Activated CD8-positive, alpha-beta memory T cell treated with anti-CD3 and anti-CD28 coated beads for 4 hours (primary cell): ENCODE measurements around the gene GOPC.
"Not testable (repeated sequence)": the region's sequence is repeated elsewhere in the genome, so short reads cannot be mapped to it uniquely, and the experiment has no call there.

Experiments used
- DNase-seq, 2 donors: peaks; one replicate each; pipeline ENCODE4 v3.0.0-alpha.2; 2020; ENCODE audit warnings: low read depth in 2 of 2

The GOPC gene

GRCh38 chr6:117548797-117549301, 53.5 kb downstream of the GOPC start:
- no peak for DNase-seq

GRCh38 chr6:117547688-117548621, 54.4 kb downstream of the GOPC start:
- no peak for DNase-seq

- no peak for DNase-seq
Observed at GRCh38 chr6:117546674-117547073, 55.6 kb downstream of the GOPC start.

- no peak for DNase-seq
Observed at GRCh38 chr6:117545161-117545595, 57.1 kb downstream of the GOPC start.

- DNase-seq = no peak
Observed at GRCh38 chr6:117544716-117545115, 57.6 kb downstream of the GOPC start.

- DNase-seq = no peak
Observed at GRCh38 chr6:117542493-117542892, 59.8 kb downstream of the GOPC start.

- DNase-seq = no peak
Observed at GRCh38 chr6:117540670-117541069, 61.6 kb downstream of the GOPC start.

GRCh38 chr6:117538615-117539014, 63.7 kb downstream of the GOPC start:
- DNase-seq = no peak

GRCh38 chr6:117536317-117536716, 66.0 kb downstream of the GOPC start:
- no peak for DNase-seq

- no peak for DNase-seq
Observed at GRCh38 chr6:117534974-117535373, 67.3 kb downstream of the GOPC start.

- DNase-seq = no peak
Observed at GRCh38 chr6:117533775-117534174, 68.5 kb downstream of the GOPC start.

- DNase-seq = no peak
Observed at GRCh38 chr6:117531809-117532725, 70.2 kb downstream of the GOPC start.

GRCh38 chr6:117531346-117531745, 71.0 kb downstream of the GOPC start:
- no peak for DNase-seq

- no peak for DNase-seq
Observed at GRCh38 chr6:117530467-117531242, 71.7 kb downstream of the GOPC start.

GRCh38 chr6:117525607-117526006, 76.7 kb downstream of the GOPC start:
- DNase-seq = no peak

GRCh38 chr6:117521791-117522502, 80.4 kb downstream of the GOPC start:
- no peak for DNase-seq

- DNase-seq = no peak
Observed at GRCh38 chr6:117520603-117521395, 81.5 kb downstream of the GOPC start.

GRCh38 chr6:117518870-117519269, 83.4 kb downstream of the GOPC start:
- DNase-seq = no peak

GRCh38 chr6:117517995-117518394, 84.3 kb downstream of the GOPC start:
- not testable (repeated sequence) for DNase-seq

GRCh38 chr6:117515326-117515725, 87.0 kb downstream of the GOPC start:
- DNase-seq = no peak
